Lower lobe of right lung (tissue), 2 donors: ENCODE measurements around the gene ECT2. TPM values are rescaled to one million over a fixed set of nuclear protein-coding genes. Genes with fewer than 3 reads are reported as not detected.

Experiments used
- ATAC-seq, 2 donors: fragments of 200-7000 bp; cut with Tn5 transposase; one replicate each; pipeline ENCODE4 v1.9.1; 2020 to 2022; ENCODE audit warnings: mild to moderate bottlenecking in 2 of 2, moderate library complexity in 2 of 2
- DNase-seq: peaks from one replicate; pipeline ENCODE4 v3.0.0-alpha.2; 2020
- H3K27ac ChIP-seq: fragments of 200-600 bp; one replicate; pipeline ENCODE4 v1.8.0; 2022
- H3K27me3 ChIP-seq: fragments of 200-600 bp; one replicate; pipeline ENCODE4 v1.8.0; 2022; ENCODE audit warnings: low read depth
- H3K36me3 ChIP-seq: fragments of 200-600 bp; one replicate; pipeline ENCODE4 v1.8.0; 2022; ENCODE audit warnings: mild to moderate bottlenecking
- H3K4me1 ChIP-seq: fragments of 200-600 bp; one replicate; pipeline ENCODE4 v1.8.0; 2022
- H3K4me3 ChIP-seq: fragments of 200-600 bp; one replicate; pipeline ENCODE4 v1.8.0; 2022; ENCODE audit warnings: mild to moderate bottlenecking
- H3K9me3 ChIP-seq: fragments of 200-600 bp; one replicate; pipeline ENCODE4 v1.8.0; 2022
- CTCF ChIP-seq: fragments of 200-600 bp; IDR thresholded peaks from one replicate; pipeline ENCODE4 v1.8.0; 2022; ENCODE audit warnings: antibody characterized with exemption, mild to moderate bottlenecking
- intact Hi-C: fragments of 100-400 bp; cut with DNase I; formaldehyde crosslinking; loops from one replicate; pipeline ENCODE4 v1.11.0; 2022
- total RNA-seq: library from RNA; stranded (reverse); fragmentation: NEBNext Ultra II Directional; extraction: Animal tissue kit (Norgen Biotek cat#: 25700); gene quantifications from one replicate; pipeline ENCODE4 v1.2.1, GENCODE V29; 2021
- donor health status: DM: no; HTN: yes; CAD: no; lungs with severe emphysema.

The ECT2 gene
- total RNA-seq, 1 donor from 2014 or later, result 14.1 TPM

- ATAC-seq, result no peak
- DNase-seq, result no peak
- Histone ChIP-seq H3K27ac (no peak overlapping the region), H3K36me3 (peaks cover 39% of the 10 kb centered on the region), H3K9me3 (no peaks in the 10 kb centered on the region), H3K4me3 (no peak overlapping the region), H3K27me3 (no peaks in the 10 kb centered on the region), H3K4me1 (no peaks in the 10 kb centered on the region)
- TF ChIP-seq CTCF, result no peak
- intact Hi-C loops, result no loop called here
Observed at GRCh38 chr3:172766718-172767405, 16.3 kb downstream of the ECT2 start.

GRCh38 chr3:172770382-172770781 lies 19.9 kb downstream of the ECT2 start:
- DNase-seq (no peak), ATAC-seq (no peak)
- Histone ChIP-seq H3K36me3 (peaks cover 25% of the 10 kb centered on the region), H3K4me3 (no peak overlapping the region), H3K4me1 (no peaks in the 10 kb centered on the region), H3K27ac (no peak overlapping the region), H3K9me3 (no peaks in the 10 kb centered on the region), H3K27me3 (no peaks in the 10 kb centered on the region)
- intact Hi-C loops, result no loop called here
- TF ChIP-seq CTCF, result no peak

GRCh38 chr3:172771672-172772071 lies 21.1 kb downstream of the ECT2 start:
- Histone ChIP-seq H3K4me1 (no peaks in the 10 kb centered on the region), H3K27me3 (no peaks in the 10 kb centered on the region), H3K36me3 (peaks cover 29% of the 10 kb centered on the region), H3K9me3 (no peaks in the 10 kb centered on the region), H3K27ac (no peak overlapping the region), H3K4me3 (no peak overlapping the region)
- TF ChIP-seq CTCF, result no peak
- intact Hi-C loops, result no loop called here
- ATAC-seq, result no peak
- DNase-seq, result no peak

- no peaks in the 10 kb centered on the region for H3K4me1 ChIP-seq
- H3K27me3 ChIP-seq, result no peaks in the 10 kb centered on the region
- no peaks in the 10 kb centered on the region for H3K9me3 ChIP-seq
- H3K27ac ChIP-seq, result no peak overlapping the region
- DNase-seq (no peak), ATAC-seq (no peak)
- H3K4me3 ChIP-seq, result no peak overlapping the region
- peaks cover 28% of the 10 kb centered on the region for H3K36me3 ChIP-seq
- TF ChIP-seq CTCF, result no peak
- intact Hi-C loops, result no loop called here
Observed at GRCh38 chr3:172776049-172776717, 25.7 kb downstream of the ECT2 start.

GRCh38 chr3:172777901-172778300 lies 27.4 kb downstream of the ECT2 start:
- H3K27me3 ChIP-seq, result no peaks in the 10 kb centered on the region
- H3K4me1 ChIP-seq, result no peaks in the 10 kb centered on the region
- DNase-seq (no peak), ATAC-seq (no peak)
- no peak overlapping the region for H3K27ac ChIP-seq
- H3K9me3 ChIP-seq, result no peaks in the 10 kb centered on the region
- intact Hi-C loops, result no loop called here
- no peak overlapping the region for H3K4me3 ChIP-seq
- no peak for TF ChIP-seq CTCF
- peaks cover 28% of the 10 kb centered on the region for H3K36me3 ChIP-seq
